ENCODE measurements around the gene SPTBN4.

Gene SPTBN4

GRCh38 chr19:40611900-40612698 is 145.3 kb downstream of the SPTBN4 start:
- TF ChIP-seq CTCF (IDR thresholded peaks at IDR 0.05): no peak

GRCh38 chr19:40612831-40613689 is 146.3 kb downstream of the SPTBN4 start:
- TF ChIP-seq CTCF (IDR thresholded peaks at IDR 0.05): no peak

- no peak for TF ChIP-seq CTCF (IDR thresholded peaks at IDR 0.05)
Observed at GRCh38 chr19:40613690-40614621, 147.2 kb downstream of the SPTBN4 start.

GRCh38 chr19:40614622-40615411 is 148.0 kb downstream of the SPTBN4 start:
- no peak for TF ChIP-seq CTCF (IDR thresholded peaks at IDR 0.05)

- no peak for TF ChIP-seq CTCF (IDR thresholded peaks at IDR 0.05)
Observed at GRCh38 chr19:40616178-40616577, 149.4 kb downstream of the SPTBN4 start.

GRCh38 chr19:40616941-40617340 is 150.1 kb downstream of the SPTBN4 start:
- no peak for TF ChIP-seq CTCF (IDR thresholded peaks at IDR 0.05)

Data from LNCAP (cell line).